Muscle layer of duodenum (tissue), 2 donors: Measurements from ENCODE around the gene CFAP69.
A peak's percentile ranks its signal among the peaks of the same experiment; 100 is the strongest.

ENCODE experiments used
- H3K27ac ChIP-seq: one replicate; pipeline ENCODE4 v1.7.0; 2013; ENCODE audit warnings: mild to moderate bottlenecking, low read length
- H3K27me3 ChIP-seq: one replicate; pipeline ENCODE4 v1.7.0; 2013; ENCODE audit warnings: low read depth, mild to moderate bottlenecking, control low read depth, low read length
- H3K36me3 ChIP-seq, 2 donors: one replicate each; pipeline ENCODE4 v1.7.0; 2013; ENCODE audit warnings: low read length in 2 of 2, control low read depth in 1 of 2, mild to moderate bottlenecking in 1 of 2; ENCODE audit not compliant: insufficient read depth in 2 of 2, control insufficient read depth in 1 of 2
- H3K4me1 ChIP-seq, 2 donors: one replicate each; pipeline ENCODE4 v1.7.0; 2013; ENCODE audit warnings: low read length in 2 of 2, mild to moderate bottlenecking in 2 of 2, control low read depth in 1 of 2, moderate library complexity in 1 of 2; ENCODE audit not compliant: insufficient read depth in 2 of 2, control insufficient read depth in 1 of 2
- H3K4me3 ChIP-seq, 2 donors: one replicate each; pipeline ENCODE4 v1.7.0; 2013; ENCODE audit warnings: low read length in 2 of 2, low read depth in 1 of 2, mild to moderate bottlenecking in 1 of 2
- H3K9me3 ChIP-seq, 2 donors: one replicate each; pipeline ENCODE4 v1.7.0; 2013; ENCODE audit warnings: low read length in 2 of 2, control low read depth in 1 of 2, mild to moderate bottlenecking in 1 of 2; ENCODE audit not compliant: control insufficient read depth in 1 of 2
- donor health status: healthy.

CFAP69 gene

GRCh38 chr7:90232430-90232829 is 12.5 kb upstream of the CFAP69 start:
- Histone ChIP-seq H3K27ac (no peak overlapping the region), H3K4me1 (no peaks in the 10 kb centered on the region)

GRCh38 chr7:90233569-90233968 is 11.4 kb upstream of the CFAP69 start:
- H3K36me3 ChIP-seq: peaks cover 0 to 4% of the 10 kb centered on the region in 2 donors
- H3K4me3 ChIP-seq: no peak overlapping the region
- H3K9me3 ChIP-seq: no peaks in the 10 kb centered on the region
- H3K27me3 ChIP-seq: no peaks in the 10 kb centered on the region
- H3K27ac ChIP-seq: no peak overlapping the region
- no peaks in the 10 kb centered on the region for H3K4me1 ChIP-seq

More at GRCh38 chr7:90232430-90232829, 12.5 kb upstream of the CFAP69 start:
- Histone ChIP-seq H3K9me3 (no peaks in the 10 kb centered on the region), H3K27me3 (no peaks in the 10 kb centered on the region), H3K36me3 (no peaks in the 10 kb centered on the region), H3K4me3 (no peak overlapping the region)

- Histone ChIP-seq H3K27ac (no peak overlapping the region), H3K9me3 (no peaks in the 10 kb centered on the region), H3K27me3 (no peaks in the 10 kb centered on the region), H3K4me1 (no peaks in the 10 kb centered on the region), H3K4me3 (no peak overlapping the region), H3K36me3 (peaks cover 0 to 4% of the 10 kb centered on the region in 2 donors)
Measured at GRCh38 chr7:90236721-90237289, 8.2 kb upstream of the CFAP69 start.

GRCh38 chr7:90238022-90238421 is 7.0 kb upstream of the CFAP69 start:
- H3K9me3 ChIP-seq: no peaks in the 10 kb centered on the region
- no peak overlapping the region for H3K27ac ChIP-seq
- no peak overlapping the region for H3K4me3 ChIP-seq
- H3K36me3 ChIP-seq: peaks cover 0 to 4% of the 10 kb centered on the region in 2 donors
- no peaks in the 10 kb centered on the region for H3K27me3 ChIP-seq
- H3K4me1 ChIP-seq: no peaks in the 10 kb centered on the region

- Histone ChIP-seq H3K27ac (no peak overlapping the region), H3K27me3 (no peaks in the 10 kb centered on the region), H3K4me1 (no peaks in the 10 kb centered on the region), H3K9me3 (no peaks in the 10 kb centered on the region), H3K4me3 (no peak overlapping the region), H3K36me3 (peaks cover 0 to 4% of the 10 kb centered on the region in 2 donors)
Measured at GRCh38 chr7:90238583-90238982, 6.4 kb upstream of the CFAP69 start.

GRCh38 chr7:90239050-90239449 is 5.9 kb upstream of the CFAP69 start:
- Histone ChIP-seq H3K27me3 (no peaks in the 10 kb centered on the region), H3K36me3 (peaks cover 0 to 4% of the 10 kb centered on the region in 2 donors), H3K9me3 (no peaks in the 10 kb centered on the region), H3K4me3 (no peak overlapping the region), H3K4me1 (peaks cover under 1% of the 10 kb centered on the region in 2 donors), H3K27ac (no peak overlapping the region)

GRCh38 chr7:90239625-90240228 is 5.2 kb upstream of the CFAP69 start:
- Histone ChIP-seq H3K36me3 (peaks cover 0 to 4% of the 10 kb centered on the region in 2 donors), H3K4me1 (peaks cover 6% of the 10 kb centered on the region in 2 donors), H3K27me3 (no peaks in the 10 kb centered on the region), H3K9me3 (no peaks in the 10 kb centered on the region), H3K4me3 (no peak overlapping the region), H3K27ac (no peak overlapping the region)

- H3K36me3 ChIP-seq: peaks cover 0 to 4% of the 10 kb centered on the region in 2 donors
- no peaks in the 10 kb centered on the region for H3K27me3 ChIP-seq
- H3K9me3 ChIP-seq: no peaks in the 10 kb centered on the region
- peaks cover 6 to 17% of the 10 kb centered on the region in 2 donors for H3K4me1 ChIP-seq
- H3K4me3 ChIP-seq: no peak overlapping the region
- H3K27ac ChIP-seq: no peak overlapping the region
Measured at GRCh38 chr7:90242369-90243168, 2.4 kb upstream of the CFAP69 start.

- H3K27me3 ChIP-seq: no peaks in the 10 kb centered on the region
- H3K4me1 ChIP-seq: peaks cover 6 to 17% of the 10 kb centered on the region in 2 donors
- H3K4me3 ChIP-seq: no peak overlapping the region
- H3K27ac ChIP-seq: no peak overlapping the region
- no peaks in the 10 kb centered on the region for H3K9me3 ChIP-seq
- H3K36me3 ChIP-seq: no peaks in the 10 kb centered on the region
Measured at GRCh38 chr7:90243556-90243955, 1.4 kb upstream of the CFAP69 start.

GRCh38 chr7:90244565-90244908 is 437 bp upstream of the CFAP69 start:
- Histone ChIP-seq H3K27me3 (no peaks in the 10 kb centered on the region), H3K27ac (no peak overlapping the region), H3K4me1 (peaks cover 6 to 17% of the 10 kb centered on the region in 2 donors), H3K4me3 (peak overlapping the region; percentile 88 to 91), H3K9me3 (no peaks in the 10 kb centered on the region), H3K36me3 (no peaks in the 10 kb centered on the region)

- H3K27me3 ChIP-seq: no peaks in the 10 kb centered on the region
- peak overlapping the region; percentile 58 for H3K27ac ChIP-seq
- peaks cover 6 to 19% of the 10 kb centered on the region in 2 donors for H3K4me1 ChIP-seq
- H3K9me3 ChIP-seq: no peaks in the 10 kb centered on the region
- peak overlapping the region; percentile 88 to 91 for H3K4me3 ChIP-seq
- peaks cover 0 to 4% of the 10 kb centered on the region in 2 donors for H3K36me3 ChIP-seq
Measured at GRCh38 chr7:90246171-90246570, 1.2 kb downstream of the CFAP69 start.
